ENCODE data around the gene FAM151A. TPM values are rescaled to one million over a fixed set of nuclear protein-coding genes. Genes with fewer than 3 reads are reported as not detected.

FAM151A gene
- total and polyA plus RNA-seq, 2 of the 13 experiments (the other 11 are each of a cell fraction or from before 2014, with no cell fraction given), result 0.29 to 3.6 TPM

DNA sequence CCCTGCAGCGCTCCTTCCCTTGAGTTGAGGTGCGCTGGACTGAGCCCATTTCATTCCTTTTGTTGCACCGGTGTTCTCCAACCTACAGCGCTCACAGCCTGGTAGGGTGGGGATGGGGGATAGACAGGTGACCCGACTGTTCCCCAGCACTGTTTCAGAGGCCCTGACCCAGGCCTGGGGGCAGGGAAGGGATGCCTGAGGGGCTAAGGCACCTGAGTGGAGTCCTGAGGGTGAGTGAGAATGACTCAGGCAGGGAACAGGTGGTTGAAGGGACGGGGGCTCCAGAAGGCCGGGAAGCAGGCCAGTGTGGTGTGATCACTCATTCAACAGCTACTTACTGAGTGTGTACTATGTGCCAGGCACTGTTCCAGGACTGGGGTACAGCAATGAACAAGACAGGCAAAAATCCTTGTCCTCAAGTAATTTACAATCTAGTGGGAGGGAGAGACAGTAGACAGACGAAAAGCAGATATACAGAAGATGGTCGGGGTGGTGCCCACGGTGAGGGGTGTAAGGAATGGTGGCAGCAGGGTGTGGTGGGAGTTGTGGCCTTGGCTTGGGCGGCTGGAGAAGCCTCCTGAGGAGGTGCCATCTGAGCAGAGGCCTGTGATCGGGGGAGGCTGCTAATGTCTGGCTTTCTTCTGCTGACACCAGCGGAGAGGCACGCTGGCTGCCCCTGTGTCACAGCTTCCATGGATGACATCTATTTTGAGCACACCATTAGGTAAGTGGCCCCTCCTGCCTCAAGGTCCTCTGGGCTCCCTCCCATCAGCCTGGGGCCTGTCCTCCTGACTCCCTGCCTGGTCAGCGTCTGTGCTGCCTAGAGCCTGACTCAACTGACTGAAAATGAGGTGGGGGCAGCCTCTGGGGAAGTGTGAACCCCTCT lies 37.9 kb downstream of the FAM151A start:
- ChIA-PET CTCF (ENCODE audit: low intra/inter-chr PET ratio, low total read pairs) (no interaction called here), POLR2A (no interaction called here)
- H3K27me3 ChIP-seq (ENCODE audit: control insufficient read depth in 1 of 2, insufficient read depth in 2 of 2, low read length in 2 of 2), result no peaks in the 10 kb centered on the region
- H4K20me1 ChIP-seq (ENCODE audit: insufficient read depth, low read length), result no peaks in the 10 kb centered on the region
- FAIRE-seq (no peak), ATAC-seq (no peak), DNase-seq (ENCODE audit: low spot score) (no peak)
- BruUV-seq (replicated peaks), result no TSS peak
- in situ Hi-C loops (cut with HindIII; ENCODE audit: extremely low pct_ligation_motif_present, low pct_unique_long_range_greater_than_20kb) (no loop called here), intact Hi-C loops (cut with micrococcal nuclease; ENCODE audit: unreplicated experiment) (no loop called here)
- no peak overlapping the region for H2AFZ ChIP-seq (ENCODE audit: low read length)
- no peak overlapping the region for H3K4me3 ChIP-seq (replicated peaks in 1 of 3; ENCODE audit: insufficient read depth in 1 of 3, low read depth in 2 of 3, low read length in 3 of 3)
- no peak overlapping the region for H3K4me2 ChIP-seq (ENCODE audit: low read depth, low read length)
- WGBS (ENCODE audit: low lambda C conversion rate), result 92% methylated on average over 13 of the region's 15 CpGs
- no peak overlapping the region for H3K9ac ChIP-seq (ENCODE audit: insufficient read depth, low read depth, low read length)
- TF ChIP-seq HOXA5 (CRISPR knock-in tag; IDR thresholded peaks at IDR 0.05), result no peak
- TF ChIP-seq ZNF234 (CRISPR knock-in tag; conservative IDR thresholded peaks at IDR 0.05), result no peak
- no peak for TF ChIP-seq ZNF549 (CRISPR knock-in tag; IDR thresholded peaks at IDR 0.05)
- TF ChIP-seq U2AF2 (IDR thresholded peaks at IDR 0.05; ENCODE audit: low read depth, low read length), result no peak
- no peak for TF ChIP-seq GATAD2A (CRISPR knock-in tag; IDR thresholded peaks at IDR 0.05)
- TF ChIP-seq, protein P1, sequence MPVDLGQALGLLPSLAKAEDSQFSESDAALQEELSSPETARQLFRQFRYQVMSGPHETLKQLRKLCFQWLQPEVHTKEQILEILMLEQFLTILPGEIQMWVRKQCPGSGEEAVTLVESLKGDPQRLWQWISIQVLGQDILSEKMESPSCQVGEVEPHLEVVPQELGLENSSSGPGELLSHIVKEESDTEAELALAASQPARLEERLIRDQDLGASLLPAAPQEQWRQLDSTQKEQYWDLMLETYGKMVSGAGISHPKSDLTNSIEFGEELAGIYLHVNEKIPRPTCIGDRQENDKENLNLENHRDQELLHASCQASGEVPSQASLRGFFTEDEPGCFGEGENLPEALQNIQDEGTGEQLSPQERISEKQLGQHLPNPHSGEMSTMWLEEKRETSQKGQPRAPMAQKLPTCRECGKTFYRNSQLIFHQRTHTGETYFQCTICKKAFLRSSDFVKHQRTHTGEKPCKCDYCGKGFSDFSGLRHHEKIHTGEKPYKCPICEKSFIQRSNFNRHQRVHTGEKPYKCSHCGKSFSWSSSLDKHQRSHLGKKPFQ (CRISPR knock-in tag; IDR thresholded peaks at IDR 0.05; ENCODE audit: insufficient replicate concordance), result no peak
- no peak for TF ChIP-seq ZNF207 (IDR thresholded peaks at IDR 0.05; ENCODE audit: borderline replicate concordance)
- no peak for TF ChIP-seq ZNF292 (CRISPR knock-in tag; IDR thresholded peaks at IDR 0.05; ENCODE audit: borderline replicate concordance, low read depth)
- TF ChIP-seq ISL2 (CRISPR knock-in tag; IDR thresholded peaks at IDR 0.05), result no peak
- no peak for TF ChIP-seq NCOA1 (CRISPR knock-in tag; IDR thresholded peaks at IDR 0.05)
- no peak for TF ChIP-seq HNF4G (IDR thresholded peaks at IDR 0.05; ENCODE audit: borderline replicate concordance, low read depth, low read length)
- no peak for TF ChIP-seq HNF4G (CRISPR knock-in tag; IDR thresholded peaks at IDR 0.05; ENCODE audit: borderline replicate concordance, low read depth)
- TF ChIP-seq ZC3H13 (CRISPR knock-in tag; IDR thresholded peaks at IDR 0.05), result no peak
- no peak for TF ChIP-seq JUNB (CRISPR knock-in tag; IDR thresholded peaks at IDR 0.05; ENCODE audit: borderline replicate concordance)
- TF ChIP-seq, protein P2, sequence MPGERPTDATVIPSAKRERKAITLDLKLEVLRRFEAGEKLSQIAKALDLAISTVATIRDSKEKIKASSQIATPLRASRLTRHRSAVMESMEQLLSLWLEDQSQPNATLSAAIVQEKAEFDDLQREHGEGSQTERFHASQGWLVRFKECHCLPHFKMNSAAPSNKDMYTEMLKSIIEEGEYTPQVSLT (CRISPR knock-in tag; IDR thresholded peaks at IDR 0.05; ENCODE audit: borderline replicate concordance, low read depth), result no peak
- no peak for TF ChIP-seq DMAP1 (CRISPR knock-in tag; IDR thresholded peaks at IDR 0.05)
- TF ChIP-seq ZNF24 (IDR thresholded peaks at IDR 0.05), result no peak
- H3K9me3 ChIP-seq (ENCODE audit: low read length), result no peaks in the 10 kb centered on the region
- H3K27ac ChIP-seq (ENCODE audit: extremely low read length, insufficient read depth, low read length), result no peak overlapping the region
- H3K4me1 ChIP-seq (ENCODE audit: insufficient read depth, low read length), result peaks cover 25% of the 10 kb centered on the region
- no peaks in the 10 kb centered on the region for H3K79me2 ChIP-seq (ENCODE audit: insufficient read depth, low read length)
- H3K36me3 ChIP-seq (replicated peaks in 1 of 2; ENCODE audit: control insufficient read depth in 1 of 2, insufficient read depth in 2 of 2, low read length in 2 of 2), result no peaks in the 10 kb centered on the region

Measured in HepG2 (cell line).